ENCODE data around the gene ZSWIM4. TPM values are rescaled to one million over a fixed set of nuclear protein-coding genes. Genes with fewer than 3 reads are reported as not detected.

The ZSWIM4 gene
- total and polyA plus RNA-seq, 2 of the 13 experiments (the other 11 are each of a cell fraction or from before 2014, with no cell fraction given) = 0.33 to 0.86 TPM

GRCh38 chr19:13774217-13775191 is 20.7 kb upstream of the ZSWIM4 start, which contains the start of gene C19orf53 (continued):
- 0 out of 2 replicates have a peak, but pooled peaks have one; percentile 49 for TF ChIP-seq HES4 (CRISPR knock-in tag; IDR thresholded peaks at IDR 0.05; ENCODE audit: borderline replicate concordance)
- TF ChIP-seq ETV6 (CRISPR knock-in tag; conservative IDR thresholded peaks at IDR 0.05) = peak; percentile 60; the same call in 1 of the 2 replicates
- TF ChIP-seq HCFC1 (IDR thresholded peaks at IDR 0.05; ENCODE audit: low read depth, low read length) = peak; percentile 99
- no peak for TF ChIP-seq REXO4 (CRISPR knock-in tag; IDR thresholded peaks at IDR 0.05; ENCODE audit: borderline replicate concordance)
- TF ChIP-seq THAP8 (CRISPR knock-in tag; IDR thresholded peaks at IDR 0.05; ENCODE audit: borderline replicate concordance) = no peak
- peak; percentile 81 for TF ChIP-seq DMAP1 (CRISPR knock-in tag; IDR thresholded peaks at IDR 0.05)
- TF ChIP-seq ZNF713 (CRISPR knock-in tag; IDR thresholded peaks at IDR 0.05) = no peak
- TF ChIP-seq FOXK1 (CRISPR knock-in tag; IDR thresholded peaks at IDR 0.05; ENCODE audit: borderline replicate concordance, low read depth) = peak; percentile 94; the same call in 1 of the 2 replicates
- no peak for TF ChIP-seq PHB2 (IDR thresholded peaks at IDR 0.05; ENCODE audit: partially characterized antibody)
- TF ChIP-seq ZBTB42 (CRISPR knock-in tag; IDR thresholded peaks at IDR 0.05) = no peak
- peak; percentile 64; the same call in 1 of the 2 replicates for TF ChIP-seq ZNF225 (CRISPR knock-in tag; IDR thresholded peaks at IDR 0.05)
- TF ChIP-seq ZNF567 (CRISPR knock-in tag; IDR thresholded peaks at IDR 0.05; ENCODE audit: borderline replicate concordance) = no peak; the same call in 1 of the 2 replicates
- TF ChIP-seq KMT2A (CRISPR knock-in tag; IDR thresholded peaks at IDR 0.05) = peak; percentile 72
- TF ChIP-seq SATB2 (CRISPR knock-in tag; IDR thresholded peaks at IDR 0.05) = no peak
- TF ChIP-seq ZNF878 (CRISPR knock-in tag; IDR thresholded peaks at IDR 0.05) = no peak
- peak; percentile 51; the same call in 1 of the 2 replicates for TF ChIP-seq ZNF335 (CRISPR knock-in tag; IDR thresholded peaks at IDR 0.05)
- peak; percentile 88; the same call in 1 of the 2 replicates for TF ChIP-seq HDAC1 (CRISPR knock-in tag; IDR thresholded peaks at IDR 0.05)
- peak; percentile 82 for TF ChIP-seq RBM39 (IDR thresholded peaks at IDR 0.05; ENCODE audit: low read depth, low read length, poor library complexity, severe bottlenecking)
- TF ChIP-seq HMGA1 (CRISPR knock-in tag; conservative IDR thresholded peaks at IDR 0.05) = no peak
- TF ChIP-seq PHF5A (CRISPR knock-in tag; IDR thresholded peaks at IDR 0.05; ENCODE audit: low read depth, unreplicated experiment) = peak; percentile 94
- peak; percentile 48; the same call in 1 of the 2 replicates for TF ChIP-seq GATA4 (IDR thresholded peaks at IDR 0.05; ENCODE audit: borderline replicate concordance, low read depth)
- TF ChIP-seq SMAD1 (CRISPR knock-in tag; IDR thresholded peaks at IDR 0.05; ENCODE audit: borderline replicate concordance, low read depth) = no peak
- peak; percentile 60; the same call in 1 of the 2 replicates for TF ChIP-seq PITX1 (CRISPR knock-in tag; IDR thresholded peaks at IDR 0.05)
- TF ChIP-seq SOX13 (IDR thresholded peaks at IDR 0.05) = no peak
- peak in 1 of 2 experiments; percentile 33; a peak in 1 of 4 replicates for TF ChIP-seq SOX13 (CRISPR knock-in tag; conservative IDR thresholded peaks at IDR 0.05 in 1 of 2, IDR thresholded peaks at IDR 0.05 in 1 of 2)
- TF ChIP-seq KMT2B (CRISPR knock-in tag; IDR thresholded peaks at IDR 0.05) = peak; percentile 83
- TF ChIP-seq ZNF362 (CRISPR knock-in tag; IDR thresholded peaks at IDR 0.05; ENCODE audit: borderline replicate concordance) = peak; percentile 50; the same call in 1 of the 2 replicates
- peak; percentile 84 for TF ChIP-seq ZNF580 (CRISPR knock-in tag; IDR thresholded peaks at IDR 0.05; ENCODE audit: borderline replicate concordance, low read depth)
- TF ChIP-seq ZSCAN9 (CRISPR knock-in tag; IDR thresholded peaks at IDR 0.05; ENCODE audit: borderline replicate concordance) = peak; percentile 59; the same call in 1 of the 2 replicates
- TF ChIP-seq ZNF652 (CRISPR knock-in tag; IDR thresholded peaks at IDR 0.05; ENCODE audit: borderline replicate concordance, low read depth) = no peak
